CD4-positive, alpha-beta T cell treated with Interleukin-2 at 100 ng/mL for 4 hours (primary cell): ENCODE results near the gene NECTIN3.

Experiments
- DNase-seq: peaks from one replicate; pipeline ENCODE4 v3.0.0-alpha.2; 2020; ENCODE audit warnings: low spot score

The NECTIN3 gene

GRCh38 chr3:111210003-111210711 is 138.5 kb downstream of the NECTIN3 start:
- DNase-seq = peak; percentile 7

- no peak for DNase-seq
Measured at GRCh38 chr3:111210866-111211564, 139.4 kb downstream of the NECTIN3 start.

- DNase-seq = no peak
Measured at GRCh38 chr3:111212511-111212910, 140.9 kb downstream of the NECTIN3 start.

- no peak for DNase-seq
Measured at GRCh38 chr3:111215481-111215880, 143.9 kb downstream of the NECTIN3 start.

- DNase-seq = no peak
Measured at GRCh38 chr3:111218615-111219014, 147.0 kb downstream of the NECTIN3 start.

- no peak for DNase-seq
Measured at GRCh38 chr3:111227216-111227615, 155.6 kb downstream of the NECTIN3 start.

- no peak for DNase-seq
Measured at GRCh38 chr3:111229301-111229700, 157.7 kb downstream of the NECTIN3 start.

GRCh38 chr3:111236836-111237713 is 165.5 kb downstream of the NECTIN3 start:
- DNase-seq = no peak

GRCh38 chr3:111237946-111238345 is 166.3 kb downstream of the NECTIN3 start:
- DNase-seq = no peak

GRCh38 chr3:111238885-111239284 is 167.3 kb downstream of the NECTIN3 start:
- DNase-seq = peak; percentile 47

GRCh38 chr3:111241960-111242359 is 170.3 kb downstream of the NECTIN3 start:
- DNase-seq = no peak
